COR-L47 (cell line): ENCODE results near the gene RHOBTB1.
"Not testable (repeated sequence)": the region's sequence is repeated elsewhere in the genome, so short reads cannot be mapped to it uniquely, and the experiment has no call there.

Experiments used
- DNase-seq: peaks from one replicate; lab custom pipeline; 2025; lab: John Stamatoyannopoulos, UW

RHOBTB1 gene

DNA sequence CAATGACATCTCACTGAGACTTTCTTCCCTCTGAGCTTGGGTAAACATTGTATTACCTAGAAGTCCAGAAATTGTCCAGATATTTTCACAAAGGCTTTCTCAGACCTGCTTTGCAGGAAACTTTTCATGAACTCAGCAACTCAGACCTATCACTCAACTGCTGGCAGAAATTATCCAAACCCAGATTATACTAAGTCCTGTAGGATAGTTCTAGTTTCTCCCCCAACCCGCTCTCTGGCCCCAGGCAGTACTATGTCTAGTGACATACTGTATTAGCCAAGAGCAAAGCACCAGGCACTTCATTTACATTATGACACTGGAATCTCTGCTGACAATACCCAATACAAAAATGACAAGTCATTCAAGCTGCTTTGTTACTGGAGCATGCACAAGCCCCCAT lies 75.0 kb downstream of the RHOBTB1 start:
- no peak for DNase-seq

DNA sequence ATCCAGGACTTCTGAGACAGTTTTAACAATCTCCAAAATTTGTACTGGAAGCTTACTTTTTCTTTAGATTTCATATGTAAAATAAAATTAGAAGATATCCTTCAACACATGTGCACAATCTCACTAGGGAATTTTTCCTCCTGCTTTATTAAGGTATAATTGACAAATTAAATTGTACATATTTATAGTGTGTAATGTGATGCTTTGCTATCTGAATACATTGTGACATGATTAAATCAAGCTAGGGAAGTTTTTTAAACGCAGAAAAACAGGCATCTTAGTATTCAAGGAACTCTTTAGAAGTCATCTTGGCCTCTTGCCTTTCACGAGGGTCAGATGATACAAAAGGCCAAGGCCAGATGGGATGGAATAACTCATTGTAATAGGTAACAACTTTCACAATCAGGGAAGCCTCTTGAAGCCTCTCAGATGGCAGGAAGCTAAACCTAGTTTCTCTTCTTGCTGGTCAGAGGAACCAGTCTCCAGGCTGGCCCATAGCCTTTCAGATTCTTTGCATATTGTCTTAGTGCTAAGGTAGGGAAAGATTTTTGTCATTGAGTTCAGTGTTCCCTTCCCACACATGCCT lies 78.7 kb downstream of the RHOBTB1 start:
- no peak for DNase-seq

GRCh38 chr10:60863796-60864195 lies 80.2 kb downstream of the RHOBTB1 start:
- DNase-seq = no peak

- no peak for DNase-seq
These were observed 81.5 kb downstream of the RHOBTB1 start for GRCh38 chr10:60862517-60862916.

GRCh38 chr10:60856405-60856804 lies 87.6 kb downstream of the RHOBTB1 start:
- DNase-seq = no peak

GRCh38 chr10:60853637-60854036 lies 90.3 kb downstream of the RHOBTB1 start:
- DNase-seq = no peak

DNA sequence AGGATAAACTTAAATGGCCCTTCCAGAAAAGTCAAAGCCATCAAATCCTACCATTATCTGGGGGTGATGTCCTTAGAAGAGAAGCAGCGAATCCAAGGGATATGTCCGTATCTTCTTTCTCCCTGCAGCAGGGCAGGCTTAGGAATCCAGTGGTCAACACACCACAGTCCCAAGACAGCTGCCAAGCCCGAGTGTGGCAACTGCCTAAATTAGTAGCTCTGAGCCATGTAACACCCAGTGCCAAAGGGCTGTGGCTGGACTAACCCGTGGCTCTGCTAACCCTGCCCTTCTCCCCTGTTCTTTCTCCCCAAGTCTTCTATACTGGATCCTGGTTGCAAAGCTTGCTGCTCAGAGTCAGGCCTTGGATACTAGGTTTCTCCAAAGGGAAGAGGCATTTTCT lies 90.9 kb downstream of the RHOBTB1 start:
- DNase-seq = no peak

- DNase-seq = no peak
These were observed 94.2 kb downstream of the RHOBTB1 start for GRCh38 chr10:60849740-60850139.

- DNase-seq = no peak
These were observed 94.8 kb downstream of the RHOBTB1 start for GRCh38 chr10:60849217-60849616.

- DNase-seq = no peak
These were observed 95.3 kb downstream of the RHOBTB1 start for GRCh38 chr10:60848680-60849079.

DNA sequence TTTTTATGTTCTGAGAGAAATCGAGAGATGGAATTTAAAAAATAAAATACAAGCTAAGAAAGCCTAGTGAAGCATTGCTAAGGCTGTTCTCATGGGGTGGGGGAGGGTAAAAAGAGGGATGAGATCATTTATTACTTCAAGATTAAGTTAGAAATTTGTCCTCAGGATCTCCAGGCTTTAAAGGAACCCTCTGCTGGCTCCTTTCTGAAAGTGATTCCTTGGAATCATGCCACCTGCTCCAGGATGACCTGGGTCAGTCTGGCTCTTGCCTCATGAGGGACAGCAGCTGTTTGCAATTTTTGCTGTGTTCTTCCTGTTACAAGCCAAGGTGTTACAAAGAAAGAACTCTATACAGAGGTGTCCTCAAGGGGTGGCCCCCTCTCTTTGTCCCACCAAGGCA lies 95.9 kb downstream of the RHOBTB1 start:
- DNase-seq = no peak

DNA sequence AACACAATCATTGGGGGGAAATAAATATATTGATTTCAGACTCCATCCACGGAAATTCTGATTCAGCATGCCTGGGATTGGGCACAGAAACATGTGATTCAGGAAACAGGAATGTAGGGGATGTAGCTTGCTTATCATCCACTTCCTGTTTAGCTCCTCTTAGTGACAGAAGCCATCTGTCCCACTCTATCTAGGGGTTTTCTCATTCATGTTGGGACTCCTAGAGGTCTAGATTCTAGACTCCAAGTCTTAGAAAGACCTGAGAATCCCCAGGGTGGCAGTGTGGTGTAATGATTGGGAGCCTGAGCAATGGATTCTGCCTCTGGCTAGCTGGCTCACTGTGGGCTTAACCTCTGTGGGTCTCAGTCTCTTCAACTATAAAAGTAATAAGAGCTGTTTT lies 97.8 kb downstream of the RHOBTB1 start:
- no peak for DNase-seq

GRCh38 chr10:60845038-60845437 lies 98.9 kb downstream of the RHOBTB1 start:
- DNase-seq = no peak

DNA sequence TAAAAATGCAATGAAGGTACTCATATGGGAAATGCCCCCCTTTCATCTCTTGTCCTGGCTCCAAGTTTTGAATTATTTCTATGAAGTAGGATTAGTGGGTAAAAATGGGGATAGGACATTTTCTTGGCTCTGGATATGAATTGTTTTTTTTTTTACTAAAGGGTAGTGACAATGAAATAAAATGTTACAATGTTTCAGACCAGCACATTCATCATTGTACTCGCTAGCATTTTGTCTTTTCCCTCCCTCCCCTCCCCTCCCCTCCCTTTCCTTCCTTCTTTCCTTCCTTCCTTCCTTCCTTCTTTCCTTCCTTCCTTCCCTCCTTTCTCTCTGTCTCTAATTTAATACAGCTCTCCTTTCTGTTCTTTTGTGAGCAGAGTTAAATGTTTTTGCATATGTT lies 101.3 kb downstream of the RHOBTB1 start:
- DNase-seq = no peak

DNA sequence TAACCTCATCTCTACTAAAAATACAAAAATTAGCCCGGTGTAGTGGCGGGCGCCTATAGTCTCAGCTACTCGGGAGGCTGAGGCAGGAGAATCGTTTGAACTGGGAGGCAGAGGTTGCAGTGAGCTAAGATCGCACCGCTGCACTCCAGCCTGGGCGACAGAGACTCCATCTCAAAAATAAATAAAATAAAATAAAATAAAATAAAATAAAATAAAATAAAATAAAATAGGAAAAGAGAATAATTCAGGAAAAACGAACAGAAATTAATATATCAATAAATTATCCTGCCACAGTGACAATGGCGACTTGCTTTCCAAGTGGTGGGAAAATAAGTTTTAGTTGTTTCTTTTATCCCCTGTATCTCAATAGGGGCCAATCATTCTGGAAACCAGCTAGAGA lies 102.8 kb downstream of the RHOBTB1 start:
- not testable (repeated sequence) for DNase-seq

DNA sequence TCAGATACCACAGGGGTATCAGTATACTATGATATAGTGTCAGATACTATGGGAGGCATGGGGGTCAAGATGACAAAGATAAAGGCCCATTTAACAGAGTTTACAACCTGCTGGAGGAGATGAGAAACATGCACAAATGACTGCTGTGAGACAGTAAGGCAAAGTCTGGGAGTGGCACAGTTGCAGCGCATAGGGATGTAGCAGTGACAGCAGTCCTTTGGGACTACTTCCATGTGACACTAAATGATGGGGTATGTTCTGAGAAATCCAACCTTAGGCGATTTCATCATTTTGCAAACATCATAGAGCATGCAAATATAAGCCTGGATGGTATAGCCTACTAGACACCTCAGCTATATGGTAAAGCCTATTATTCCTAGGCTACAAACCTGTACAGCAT lies 108.9 kb downstream of the RHOBTB1 start:
- no peak for DNase-seq

- DNase-seq = no peak
These were observed 109.6 kb downstream of the RHOBTB1 start for GRCh38 chr10:60834401-60834800.

DNA sequence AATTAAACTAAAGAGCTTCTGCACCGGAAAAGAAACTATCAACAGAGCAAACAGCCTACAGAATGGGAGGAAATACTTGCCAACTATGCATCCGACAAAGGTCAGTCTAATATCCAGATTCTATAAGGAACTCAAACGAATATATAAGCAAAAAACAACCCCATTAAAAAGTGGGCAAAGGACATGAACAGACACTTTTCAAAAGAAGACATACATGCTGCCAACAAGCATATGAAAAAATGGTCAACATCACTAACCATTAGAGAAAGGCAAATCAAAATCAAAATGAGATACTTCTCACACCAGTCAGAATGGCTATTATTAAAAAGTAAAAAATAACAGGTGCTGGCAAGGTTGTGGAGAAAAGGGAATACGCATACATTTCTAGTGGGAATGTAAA lies 111.8 kb downstream of the RHOBTB1 start:
- DNase-seq = not testable (repeated sequence)

- no peak for DNase-seq
These were observed 115.5 kb downstream of the RHOBTB1 start for GRCh38 chr10:60828489-60828852.

DNA sequence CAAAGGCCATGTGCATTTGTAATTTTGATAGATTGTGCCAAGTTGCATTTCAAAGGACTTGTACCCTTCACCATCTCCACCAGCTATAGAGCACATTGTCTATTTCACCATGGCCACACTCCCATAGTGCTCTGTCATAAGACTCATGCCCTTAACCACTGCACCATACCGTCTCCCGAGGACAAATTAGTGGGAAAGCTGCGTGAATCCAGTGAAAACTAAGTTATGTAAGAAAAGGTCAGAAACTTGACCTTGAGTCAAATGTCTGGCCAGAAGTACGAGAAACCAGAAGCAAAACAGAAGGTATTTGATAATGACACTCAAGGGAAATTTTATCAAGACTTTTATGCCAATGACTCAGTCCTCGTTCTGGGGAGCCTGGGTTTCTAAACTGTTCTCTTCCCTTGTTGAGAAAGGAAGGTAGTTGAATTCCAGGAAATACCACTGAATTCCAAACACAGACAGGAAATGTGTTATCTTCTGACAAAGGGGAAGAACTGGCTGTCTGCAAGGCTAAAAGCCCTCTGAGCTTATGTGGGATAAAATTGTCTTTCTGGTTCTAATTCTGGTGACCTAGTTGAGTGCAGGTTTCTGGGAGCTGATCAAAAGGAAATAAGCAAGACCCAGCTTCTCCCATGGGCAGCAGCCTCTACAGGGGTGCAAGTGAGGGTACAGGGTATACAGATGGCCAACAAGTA lies 116.0 kb downstream of the RHOBTB1 start:
- no peak for DNase-seq

DNA sequence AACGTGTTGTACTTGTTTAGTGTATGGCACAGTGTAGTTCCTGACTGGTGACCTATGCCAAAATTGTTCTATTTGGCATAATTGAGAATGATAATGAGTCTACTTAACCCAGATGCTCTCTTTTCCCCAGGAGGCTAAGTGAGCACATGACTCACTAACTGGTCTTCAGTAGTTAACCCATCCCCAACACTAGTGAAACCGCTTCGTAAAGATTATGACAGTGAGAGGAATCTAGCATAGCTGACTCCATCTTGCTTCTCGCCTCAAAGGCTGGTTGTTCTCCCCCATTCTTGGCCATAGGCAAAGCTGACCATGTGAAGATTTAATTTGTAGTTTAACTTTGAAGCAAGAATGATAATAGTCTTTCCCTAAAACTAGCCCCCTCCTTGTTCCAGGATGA lies 118.5 kb downstream of the RHOBTB1 start:
- no peak for DNase-seq

GRCh38 chr10:60823324-60823723 lies 120.7 kb downstream of the RHOBTB1 start:
- DNase-seq = no peak

DNA sequence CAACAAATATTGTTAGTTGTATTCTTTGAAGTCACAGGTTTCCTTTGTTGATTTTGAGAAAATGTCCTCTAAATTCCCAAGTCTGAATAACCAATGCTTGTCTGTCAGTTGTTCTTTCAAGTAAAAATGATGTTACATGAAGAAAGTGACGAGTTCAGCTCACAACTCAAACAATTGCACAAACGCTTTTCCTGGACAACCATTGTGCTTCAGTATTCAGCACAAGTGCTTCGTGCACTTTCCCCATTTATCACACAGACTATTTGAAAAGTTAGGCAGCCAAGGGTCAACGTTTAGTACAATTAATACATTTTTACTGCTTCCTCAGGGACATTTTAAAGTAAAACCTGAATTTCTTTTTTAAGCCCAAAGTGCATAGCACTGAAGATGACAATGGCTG lies 121.2 kb downstream of the RHOBTB1 start:
- DNase-seq = no peak

GRCh38 chr10:60821656-60822055 lies 122.3 kb downstream of the RHOBTB1 start:
- DNase-seq = no peak
